HuH-7.5 (cell line): Measurements from ENCODE around the gene AMZ2.
"Not testable (repeated sequence)": the region's sequence is repeated elsewhere in the genome, so short reads cannot be mapped to it uniquely, and the experiment has no call there.

Source experiments
- DNase-seq: peaks from one replicate; pipeline ENCODE4 v3.0.0; 2011; ENCODE audit warnings: low spot score

Gene AMZ2

GRCh38 chr17:68253426-68253825 is 5.6 kb downstream of the AMZ2 start:
- not testable (repeated sequence) for DNase-seq

- DNase-seq, result no peak
Observed at GRCh38 chr17:68255151-68255550, 7.3 kb downstream of the AMZ2 start.

GRCh38 chr17:68255731-68256538 is 8.1 kb downstream of the AMZ2 start:
- no peak for DNase-seq

DNA sequence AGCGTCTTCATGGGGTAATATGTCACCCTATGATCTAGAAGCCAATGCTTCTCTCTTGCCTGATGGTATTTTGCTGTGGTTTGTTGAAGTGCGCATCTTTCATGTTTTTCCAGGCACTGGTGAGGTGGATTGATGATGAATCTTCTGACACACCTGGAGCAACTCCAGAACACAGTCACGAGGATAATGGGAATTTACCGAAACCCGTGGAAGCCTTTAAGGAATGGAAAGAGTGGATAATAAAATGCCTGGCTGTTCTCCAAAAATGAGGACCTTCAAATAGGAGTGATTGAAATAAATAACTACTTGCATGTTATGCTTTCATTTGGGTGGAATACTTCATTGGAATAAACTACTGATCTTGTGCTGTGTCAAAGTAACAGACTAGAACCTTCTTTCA is 8.9 kb downstream of the AMZ2 start:
- not testable (repeated sequence) for DNase-seq

- DNase-seq, result no peak
Observed at GRCh38 chr17:68257934-68258333, 10.1 kb downstream of the AMZ2 start.

DNA sequence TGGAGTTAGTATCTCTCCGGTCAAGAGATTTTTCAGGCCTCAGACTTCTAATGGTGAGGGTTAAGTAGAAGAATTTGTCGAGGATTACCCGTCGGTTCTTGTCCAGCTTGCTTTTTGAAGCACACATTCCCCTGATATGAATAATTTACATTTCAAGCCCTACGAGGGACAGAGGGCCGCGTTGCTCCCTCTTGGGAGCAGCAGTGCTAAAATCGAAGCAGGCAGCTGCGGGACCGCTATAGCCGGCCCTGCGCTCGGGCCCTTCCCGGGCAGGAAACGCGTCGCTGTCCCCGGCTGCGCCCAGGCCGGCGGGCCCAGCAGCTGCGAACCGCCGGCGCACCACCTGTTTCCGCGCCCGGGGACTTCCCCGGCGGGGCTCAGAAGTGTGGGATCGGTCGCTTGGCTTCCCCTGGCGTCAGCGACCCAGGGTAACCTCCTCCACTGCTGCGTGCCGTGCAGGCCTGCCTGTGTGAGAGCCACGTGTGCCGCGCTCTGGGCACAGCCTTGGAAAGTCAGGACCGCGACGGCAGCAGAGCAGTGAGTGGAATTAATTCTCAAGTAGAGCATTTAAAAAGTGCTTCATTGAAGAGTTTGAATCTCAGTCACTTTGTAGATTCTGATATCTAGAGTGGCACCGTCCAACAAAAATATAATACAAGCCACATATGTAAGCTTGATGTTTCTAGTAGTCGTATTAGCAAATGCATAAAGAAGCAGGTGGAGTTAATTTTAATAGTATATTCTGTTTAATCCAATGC is 11.2 kb downstream of the AMZ2 start:
- not testable (repeated sequence) for DNase-seq

GRCh38 chr17:68259648-68259951 is 11.8 kb downstream of the AMZ2 start:
- not testable (repeated sequence) for DNase-seq

DNA sequence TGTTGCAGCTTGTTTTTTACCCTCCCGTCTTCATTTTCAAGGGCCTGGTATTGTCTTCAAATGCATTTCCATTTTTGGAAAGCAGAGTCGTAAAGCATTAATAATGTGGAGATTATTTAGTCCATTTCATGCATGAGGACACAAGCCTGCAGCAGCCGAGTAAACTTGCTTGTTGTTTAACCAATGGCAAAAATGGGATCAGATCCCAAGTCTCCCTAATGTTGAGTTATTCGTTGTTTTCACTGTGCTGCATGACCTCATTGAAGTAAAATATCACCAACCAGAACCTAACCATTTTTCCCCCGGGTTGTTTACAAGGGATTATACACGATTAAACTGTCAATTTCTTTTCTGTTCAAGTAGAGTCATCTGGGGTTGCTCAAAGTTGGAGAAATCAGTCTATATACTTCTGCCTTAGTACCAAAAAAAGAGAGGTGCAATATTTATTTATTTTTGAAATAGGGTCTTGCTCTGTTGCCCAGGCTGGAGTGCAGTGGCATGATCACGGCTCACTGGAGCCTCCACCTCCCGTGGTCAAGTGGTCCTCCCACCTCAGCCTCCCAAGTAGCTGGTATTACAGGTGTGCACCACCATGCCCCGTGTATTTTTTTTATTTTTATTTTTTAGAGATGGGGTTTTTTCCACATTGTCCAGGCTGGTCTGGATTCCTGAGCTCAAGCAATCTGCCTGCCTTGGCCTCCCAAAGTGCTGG is 12.4 kb downstream of the AMZ2 start:
- DNase-seq, result no peak

- DNase-seq, result not testable (repeated sequence)
Observed at GRCh38 chr17:68262467-68262866, 14.6 kb downstream of the AMZ2 start.

GRCh38 chr17:68263101-68263681 is 15.3 kb downstream of the AMZ2 start:
- DNase-seq, result not testable (repeated sequence)

DNA sequence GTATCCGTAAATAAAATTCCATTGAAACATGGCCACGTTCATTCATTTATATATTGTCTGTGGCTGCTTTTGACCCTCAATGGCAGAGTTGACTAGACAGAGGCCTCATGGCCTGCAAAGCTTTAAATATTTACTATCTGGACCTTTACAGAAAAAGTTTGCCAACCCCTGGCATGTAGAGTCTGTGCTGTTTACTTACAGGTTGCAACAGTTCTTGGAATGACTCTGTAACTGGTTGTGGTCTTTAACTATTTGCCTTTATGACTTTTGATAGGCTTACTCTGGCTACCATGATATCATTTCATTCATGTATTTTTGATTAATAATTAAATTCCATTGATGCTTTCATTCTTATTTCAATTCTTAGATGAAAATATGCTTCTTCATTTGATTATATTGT is 18.0 kb downstream of the AMZ2 start:
- DNase-seq, result not testable (repeated sequence)

DNA sequence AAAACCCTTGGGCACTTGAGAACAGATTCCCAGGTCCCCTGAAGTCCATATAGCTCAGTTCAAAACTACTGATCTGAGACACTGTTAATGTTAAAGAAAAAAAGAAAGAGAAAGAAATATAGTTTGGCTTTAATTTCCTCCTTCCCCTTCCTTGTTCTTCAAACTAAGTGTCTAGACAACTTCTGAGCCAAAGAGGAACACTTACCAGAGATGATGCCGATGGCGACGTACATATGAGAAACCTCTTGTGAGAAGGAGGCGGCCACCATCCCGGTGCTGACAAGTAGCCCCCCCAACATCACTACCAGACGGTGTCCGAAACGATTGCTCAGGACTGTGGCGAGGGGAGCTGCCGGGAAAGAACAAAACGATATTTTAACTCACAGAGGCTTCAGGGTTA is 25.9 kb downstream of the AMZ2 start:
- DNase-seq, result no peak

- DNase-seq, result not testable (repeated sequence)
Observed at GRCh38 chr17:68276339-68276738, 28.5 kb downstream of the AMZ2 start.

DNA sequence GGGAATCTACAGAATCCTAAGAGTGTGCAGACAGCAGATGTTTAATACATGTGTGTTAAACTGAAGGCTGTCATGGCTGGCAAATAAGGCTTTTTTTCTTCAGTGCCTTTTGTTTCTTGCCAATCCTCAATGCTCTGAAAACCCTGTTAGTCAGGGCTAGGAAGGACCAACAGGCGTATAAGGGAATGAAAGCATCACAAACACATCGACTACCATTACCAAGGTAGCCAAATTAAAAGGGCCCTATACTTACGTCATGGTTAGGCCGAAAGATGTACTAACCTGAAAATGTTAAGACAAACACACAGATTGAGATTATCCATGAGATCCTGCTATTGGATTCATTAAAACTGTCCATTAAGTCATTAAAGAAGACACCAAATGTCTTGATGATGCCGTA is 30.0 kb downstream of the AMZ2 start:
- no peak for DNase-seq

- DNase-seq, result not testable (repeated sequence)
Observed at GRCh38 chr17:68281965-68282364, 34.1 kb downstream of the AMZ2 start.

- no peak for DNase-seq
Observed at GRCh38 chr17:68288375-68288774, 40.5 kb downstream of the AMZ2 start.

GRCh38 chr17:68288804-68289203 is 41.0 kb downstream of the AMZ2 start:
- DNase-seq, result no peak

- no peak for DNase-seq
Observed at GRCh38 chr17:68289473-68289872, 41.6 kb downstream of the AMZ2 start.

DNA sequence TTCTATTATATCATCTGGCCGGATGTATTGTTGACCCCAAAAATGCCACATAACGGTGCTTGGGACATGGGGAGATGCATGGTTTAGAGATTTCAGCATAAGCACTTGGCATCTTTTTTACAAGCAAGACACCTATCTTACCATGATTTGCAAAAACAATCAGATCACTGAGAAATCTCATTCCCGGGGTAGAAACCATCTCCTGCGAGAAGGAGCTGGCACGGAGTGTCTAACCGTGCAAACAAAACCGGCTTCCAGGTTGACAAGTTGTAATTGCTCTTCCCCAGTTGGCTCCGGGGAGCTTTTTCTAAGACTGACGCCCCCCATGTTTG is 42.1 kb downstream of the AMZ2 start:
- DNase-seq, result no peak

DNA sequence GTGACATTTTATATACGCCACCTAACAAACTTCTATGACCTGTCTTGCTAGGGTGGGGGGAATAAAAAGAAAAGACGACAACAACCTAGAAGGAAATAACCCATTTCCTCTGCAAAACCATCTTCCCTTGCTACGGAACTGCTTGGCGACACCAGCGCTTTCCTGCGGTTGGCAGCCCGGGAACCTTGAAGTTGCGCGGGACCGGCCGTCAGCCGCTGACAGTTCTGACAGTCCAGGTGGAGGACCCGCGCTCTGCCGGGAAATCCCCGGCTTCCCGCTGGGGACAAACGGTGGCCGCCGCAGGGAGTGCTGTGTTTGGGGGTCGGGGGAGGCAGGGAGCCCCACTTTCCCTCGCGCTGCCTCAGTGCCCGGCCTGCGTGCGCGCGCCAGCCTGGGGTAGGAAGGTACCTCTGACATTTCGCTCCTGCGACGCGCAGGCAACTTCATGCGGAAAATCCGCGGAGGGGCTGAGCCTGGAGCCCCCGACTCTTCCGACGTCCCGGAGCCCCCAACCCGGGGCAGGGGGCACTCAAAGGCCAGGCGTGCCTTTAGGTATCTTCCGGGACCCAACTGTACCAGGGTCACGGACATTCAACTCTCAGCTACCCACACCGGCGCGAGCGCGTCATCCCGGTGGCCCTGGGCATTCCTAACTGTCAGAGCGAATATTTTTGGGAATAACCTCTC is 42.6 kb downstream of the AMZ2 start:
- peak; percentile 59 for DNase-seq

- DNase-seq, result peak; percentile 85
Observed at GRCh38 chr17:68290955-68291835, 43.4 kb downstream of the AMZ2 start, which contains the start of the genes ARSG and SLC16A6. Gene ARSG, plus strand, starts transcription at chr17:68291495. Its CDS starts 15,999 bp downstream, at chr17:68307494. Gene SLC16A6, minus strand, starts transcription at chr17:68291127. Its CDS starts 12,807 bp downstream, at chr17:68278320.
